Prostate gland (tissue), 2 donors: ENCODE results near the gene MARF1.
A peak's percentile ranks its signal among the peaks of the same experiment; 100 is the strongest.

ENCODE experiments used
- CTCF ChIP-seq, 4 experiments: fragments of 200-600 bp in 2 of 4; fragments of 450-650 bp in 2 of 4; sonication (generic) in 2 of 4; IDR thresholded peaks; 1 replicate in 3 of 4; 2 replicates in 1 of 4; pipeline ENCODE4 v1.5.1; 2016 to 2019; ENCODE audit warnings: antibody characterized with exemption in 4 of 4, mild to moderate bottlenecking in 2 of 4, moderate library complexity in 2 of 4
- POLR2A ChIP-seq: fragments of 450-650 bp; IDR thresholded peaks from one replicate; pipeline ENCODE4 v1.6.1; 2016; ENCODE audit warnings: antibody characterized with exemption, mild to moderate bottlenecking
- POLR2AphosphoS5 ChIP-seq: sonication (generic); formaldehyde crosslinking; IDR thresholded peaks from one replicate; pipeline ENCODE4 v1.6.1; 2017; ENCODE audit warnings: antibody characterized with exemption

GRCh38 chr16:15643048-15643945, at the start of gene MARF1:
- peak in 3 of 4 experiments; percentile 38 to 54 (median 42) for TF ChIP-seq CTCF (IDR thresholded peaks at IDR 0.05)
- TF ChIP-seq POLR2A: peak; percentile 99
- peak; percentile 97 for TF ChIP-seq POLR2AphosphoS5
